Gastroesophageal sphincter (tissue), 4 donors: ENCODE measurements around the gene SLC12A8. TPM values are rescaled to one million over a fixed set of nuclear protein-coding genes. Genes with fewer than 3 reads are reported as not detected.

Source experiments
- ATAC-seq: fragments of 150-250 bp; one replicate; pipeline ENCODE4 v1.9.1; 2016; ENCODE audit warnings: mild to moderate bottlenecking, moderate library complexity
- H3K27ac ChIP-seq, 4 donors: fragments of 200-600 bp; sonication (generic) in 3 of 4; 1 replicate in 3 of 4; 2 replicates in 1 of 4; pipeline ENCODE4 v1.5.1; 2016 to 2019
- H3K27me3 ChIP-seq: fragments of 200-600 bp; sonication (generic); one replicate; pipeline ENCODE4 v1.5.1; 2019
- H3K36me3 ChIP-seq, 2 donors: fragments of 200-600 bp; sonication (generic); one replicate each; pipeline ENCODE4 v1.5.1; 2019; ENCODE audit warnings: control low read depth in 1 of 2
- H3K4me1 ChIP-seq, 3 donors: fragments of 200-600 bp; sonication (generic); 1 replicate in 2 of 3; 2 replicates in 1 of 3; pipeline ENCODE4 v1.5.1; 2016 to 2019; ENCODE audit warnings: control low read depth in 2 of 3
- H3K4me3 ChIP-seq, 2 donors: fragments of 200-600 bp; sonication (generic); one replicate each; pipeline ENCODE4 v1.5.1; 2019; ENCODE audit warnings: mild to moderate bottlenecking in 1 of 2, moderate library complexity in 1 of 2
- H3K9me3 ChIP-seq, 3 donors: fragments of 200-600 bp; sonication (generic); one replicate each; pipeline ENCODE4 v1.5.1; 2017 to 2019; ENCODE audit warnings: control low read depth in 2 of 3
- CTCF ChIP-seq, 4 experiments: fragments of 200-600 bp in 2 of 4; fragments of 450-650 bp in 2 of 4; sonication (generic) in 1 of 4; IDR thresholded peaks; one replicate each; pipeline ENCODE4 v1.5.1; 2017 to 2019; ENCODE audit warnings: antibody characterized with exemption in 4 of 4, mild to moderate bottlenecking in 2 of 4, moderate library complexity in 2 of 4
- EP300 ChIP-seq: sonication (generic); formaldehyde crosslinking; IDR thresholded peaks from one replicate; pipeline ENCODE4 v1.6.1; 2017; ENCODE audit warnings: antibody characterized with exemption, mild to moderate bottlenecking
- POLR2A ChIP-seq, 2 donors: fragments of 450-650 bp; IDR thresholded peaks; one replicate each; pipeline ENCODE4 v1.6.1; 2017; ENCODE audit warnings: antibody characterized with exemption in 2 of 2, mild to moderate bottlenecking in 2 of 2, moderate library complexity in 1 of 2
- POLR2AphosphoS5 ChIP-seq: sonication (generic); formaldehyde crosslinking; IDR thresholded peaks from one replicate; pipeline ENCODE4 v1.6.1; 2017; ENCODE audit warnings: antibody characterized with exemption
- WGBS, 2 donors: methylation state at CpG; one replicate each; pipeline ENCODE4 v1.1.5; 2018; ENCODE audit warnings: low coverage in 1 of 2; 5-methylcytosine and 5-hydroxymethylcytosine counted together
- total RNA-seq, 4 donors: library from RNA; depleted of rRNA; stranded (reverse); fragments of >200 nt; gene quantifications; one replicate each; pipeline ENCODE4 v1.1.0, GENCODE V29; 2016

Gene SLC12A8
- total RNA-seq, 4 donors from 2014 or later = 0.13 to 2.3 (median 0.54) TPM; not detected in 1

- no peaks in the 10 kb centered on the region for H3K27me3 ChIP-seq
- no peak overlapping the region for H3K27ac ChIP-seq
- no peaks in the 10 kb centered on the region for H3K36me3 ChIP-seq
- H3K4me1 ChIP-seq = no peaks in the 10 kb centered on the region
- H3K9me3 ChIP-seq = no peaks in the 10 kb centered on the region
- 89 to 90% methylated on average over 3 to 4 of the region's 7 CpGs for WGBS, 2 donors
- ATAC-seq = no peak
- TF ChIP-seq EP300 (no peak), CTCF (IDR thresholded peaks at IDR 0.05) (no peak), POLR2AphosphoS5 (no peak), POLR2A (IDR thresholded peaks at IDR 0.05) (no peak)
- H3K4me3 ChIP-seq = no peak overlapping the region
Measured at GRCh38 chr3:125194061-125194848, 18.3 kb downstream of the SLC12A8 start.

GRCh38 chr3:125192190-125193035 lies 20.1 kb downstream of the SLC12A8 start:
- Histone ChIP-seq H3K36me3 (no peaks in the 10 kb centered on the region), H3K4me1 (no peaks in the 10 kb centered on the region), H3K27ac (no peak overlapping the region), H3K9me3 (no peaks in the 10 kb centered on the region), H3K4me3 (no peak overlapping the region), H3K27me3 (no peaks in the 10 kb centered on the region)
- TF ChIP-seq EP300 = no peak
- TF ChIP-seq POLR2A (IDR thresholded peaks at IDR 0.05) = no peak
- no peak for TF ChIP-seq POLR2AphosphoS5
- TF ChIP-seq CTCF (IDR thresholded peaks at IDR 0.05) = no peak
- 85 to 89% methylated on average over 4 to 8 of the region's 12 CpGs for WGBS, 2 donors
- ATAC-seq = no peak

- H3K36me3 ChIP-seq = no peaks in the 10 kb centered on the region
- H3K4me3 ChIP-seq = no peak overlapping the region
- H3K4me1 ChIP-seq = no peaks in the 10 kb centered on the region
- H3K27me3 ChIP-seq = no peaks in the 10 kb centered on the region
- 64 to 83% methylated on average over 3 to 7 of the region's 7 CpGs for WGBS, 2 donors
- TF ChIP-seq EP300 (no peak), CTCF (IDR thresholded peaks at IDR 0.05) (no peak), POLR2A (IDR thresholded peaks at IDR 0.05) (no peak)
- no peak for ATAC-seq
- no peak overlapping the region for H3K27ac ChIP-seq
- H3K9me3 ChIP-seq = no peaks in the 10 kb centered on the region
Measured at GRCh38 chr3:125191730-125192129, 20.8 kb downstream of the SLC12A8 start.

GRCh38 chr3:125191256-125191655 lies 21.3 kb downstream of the SLC12A8 start:
- H3K4me3 ChIP-seq = no peak overlapping the region
- no peaks in the 10 kb centered on the region for H3K9me3 ChIP-seq
- no peak overlapping the region for H3K27ac ChIP-seq
- no peaks in the 10 kb centered on the region for H3K36me3 ChIP-seq
- no peak for TF ChIP-seq CTCF (IDR thresholded peaks at IDR 0.05)
- TF ChIP-seq POLR2A (IDR thresholded peaks at IDR 0.05) = no peak
- TF ChIP-seq POLR2AphosphoS5 = no peak
- TF ChIP-seq EP300 = no peak
- peaks cover 0 to 5% (median 0%) of the 10 kb centered on the region in 3 donors for H3K4me1 ChIP-seq
- WGBS, 2 donors = 63 to 100% methylated on average over 1 to 3 of the region's 4 CpGs
- no peak for ATAC-seq
- H3K27me3 ChIP-seq = no peaks in the 10 kb centered on the region
